Thoracic aorta (tissue), 2 donors: ENCODE results near the gene RGS7. TPM values are rescaled to one million over a fixed set of nuclear protein-coding genes. Genes with fewer than 3 reads are reported as not detected.

ENCODE experiments used
- ATAC-seq: fragments of 150-250 bp; one replicate; pipeline ENCODE4 v1.8.0; 2017; ENCODE audit warnings: low read depth; ENCODE audit not compliant: insufficient number of reproducible peaks, low FRiP score
- DNase-seq: peaks from one replicate; pipeline ENCODE4 v3.0.0-alpha.2; 2020; ENCODE audit warnings: low spot score
- H3K27ac ChIP-seq, 2 donors: fragments of 200-600 bp; sonication (generic); 1 replicate in 1 of 2; 2 replicates in 1 of 2; pipeline ENCODE4 v1.5.1; 2016; ENCODE audit warnings: mild to moderate bottlenecking in 2 of 2, moderate library complexity in 2 of 2
- H3K27me3 ChIP-seq: fragments of 200-600 bp; sonication (generic); replicated peaks from 2 replicates; pipeline ENCODE4 v1.6.0; 2016; ENCODE audit warnings: mild to moderate bottlenecking; ENCODE audit not compliant: insufficient read depth
- H3K36me3 ChIP-seq: fragments of 200-600 bp; sonication (generic); one replicate; pipeline ENCODE4 v1.5.1; 2016
- H3K4me1 ChIP-seq, 2 donors: fragments of 200-600 bp; sonication (generic); 1 replicate in 1 of 2; 2 replicates in 1 of 2; pipeline versions ENCODE4 v1.5.1 to v1.6.0; 2016; ENCODE audit warnings: low read depth in 2 of 2, mild to moderate bottlenecking in 1 of 2; ENCODE audit not compliant: control insufficient read depth in 1 of 2
- H3K4me3 ChIP-seq: fragments of 200-600 bp; sonication (generic); 2 replicates; pipeline ENCODE4 v1.5.1; 2016; ENCODE audit warnings: mild to moderate bottlenecking
- H3K9me3 ChIP-seq: fragments of 200-600 bp; sonication (generic); 2 replicates; pipeline ENCODE4 v1.5.1; 2016
- total RNA-seq, 2 donors: library from RNA; depleted of rRNA; stranded (reverse); fragments of >200 nt; gene quantifications; one replicate each; pipeline versions ENCODE4 v1.1.0 to v1.2.3, GENCODE V29; 2016
- TF ChIP-seq, protein P1 (sequence below): fragments of 200-600 bp; sonication (generic); IDR thresholded peaks from one replicate; pipeline ENCODE4 v1.5.1; 2019; ENCODE audit warnings: antibody characterized with exemption

The RGS7 gene
- total RNA-seq, 2 donors from 2014 or later, result not detected

DNA sequence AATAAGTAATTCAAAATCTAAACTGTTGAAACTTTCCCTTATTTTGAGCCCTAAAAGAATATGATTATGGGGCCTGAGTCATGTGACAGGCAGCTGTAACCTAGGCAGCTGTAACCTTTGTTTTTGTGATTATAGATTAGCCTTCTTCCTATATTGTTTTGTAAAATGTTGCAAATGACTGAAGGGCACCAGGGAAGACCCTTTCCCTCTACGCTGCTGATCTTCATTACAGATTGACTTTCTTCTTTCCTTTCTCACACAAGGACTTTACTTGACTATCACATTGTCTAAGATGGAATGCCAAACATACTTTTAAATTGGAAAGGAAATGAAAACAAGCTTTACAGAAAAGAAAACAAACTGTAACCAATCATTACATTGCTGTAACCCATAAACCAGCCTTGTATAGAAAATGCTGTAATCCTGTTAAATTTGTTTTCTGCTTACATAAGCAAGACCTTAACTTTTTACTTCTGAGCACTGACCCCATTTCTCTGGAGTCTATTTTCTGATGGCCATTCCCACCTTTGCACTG lies 242.2 kb downstream of the RGS7 start:
- Histone ChIP-seq H3K9me3 (no peaks in the 10 kb centered on the region), H3K4me3 (no peak overlapping the region), H3K36me3 (no peaks in the 10 kb centered on the region), H3K4me1 (no peaks in the 10 kb centered on the region), H3K27ac (no peak overlapping the region), H3K27me3 (no peaks in the 10 kb centered on the region)
- TF ChIP-seq, protein P1, sequence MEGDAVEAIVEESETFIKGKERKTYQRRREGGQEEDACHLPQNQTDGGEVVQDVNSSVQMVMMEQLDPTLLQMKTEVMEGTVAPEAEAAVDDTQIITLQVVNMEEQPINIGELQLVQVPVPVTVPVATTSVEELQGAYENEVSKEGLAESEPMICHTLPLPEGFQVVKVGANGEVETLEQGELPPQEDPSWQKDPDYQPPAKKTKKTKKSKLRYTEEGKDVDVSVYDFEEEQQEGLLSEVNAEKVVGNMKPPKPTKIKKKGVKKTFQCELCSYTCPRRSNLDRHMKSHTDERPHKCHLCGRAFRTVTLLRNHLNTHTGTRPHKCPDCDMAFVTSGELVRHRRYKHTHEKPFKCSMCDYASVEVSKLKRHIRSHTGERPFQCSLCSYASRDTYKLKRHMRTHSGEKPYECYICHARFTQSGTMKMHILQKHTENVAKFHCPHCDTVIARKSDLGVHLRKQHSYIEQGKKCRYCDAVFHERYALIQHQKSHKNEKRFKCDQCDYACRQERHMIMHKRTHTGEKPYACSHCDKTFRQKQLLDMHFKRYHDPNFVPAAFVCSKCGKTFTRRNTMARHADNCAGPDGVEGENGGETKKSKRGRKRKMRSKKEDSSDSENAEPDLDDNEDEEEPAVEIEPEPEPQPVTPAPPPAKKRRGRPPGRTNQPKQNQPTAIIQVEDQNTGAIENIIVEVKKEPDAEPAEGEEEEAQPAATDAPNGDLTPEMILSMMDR, result no peak
- DNase-seq (no peak), ATAC-seq (no peak)

DNA sequence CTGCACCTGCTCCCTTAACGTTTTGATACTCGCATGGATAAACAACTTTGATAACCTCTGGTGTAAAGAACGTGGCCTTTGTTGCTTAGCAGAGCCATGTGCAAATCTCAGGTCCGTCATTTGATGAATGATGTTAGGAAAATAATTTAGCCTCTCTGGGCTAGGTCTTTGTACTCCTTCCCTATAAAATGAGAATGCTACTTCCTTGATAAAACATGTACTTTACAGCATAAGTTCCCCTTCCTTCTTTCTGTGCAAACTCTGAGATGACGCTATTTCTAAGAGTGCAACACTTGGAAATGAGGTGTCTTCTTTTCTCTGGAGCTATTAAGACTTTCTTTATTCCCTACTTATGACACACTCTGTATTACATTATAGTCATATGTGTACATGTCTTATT lies 243.4 kb downstream of the RGS7 start:
- TF ChIP-seq, protein P1, result no peak
- ATAC-seq (no peak), DNase-seq (no peak)
- Histone ChIP-seq H3K9me3 (no peaks in the 10 kb centered on the region), H3K27ac (no peak overlapping the region), H3K27me3 (no peaks in the 10 kb centered on the region), H3K4me3 (no peak overlapping the region), H3K4me1 (no peaks in the 10 kb centered on the region), H3K36me3 (no peaks in the 10 kb centered on the region)

DNA sequence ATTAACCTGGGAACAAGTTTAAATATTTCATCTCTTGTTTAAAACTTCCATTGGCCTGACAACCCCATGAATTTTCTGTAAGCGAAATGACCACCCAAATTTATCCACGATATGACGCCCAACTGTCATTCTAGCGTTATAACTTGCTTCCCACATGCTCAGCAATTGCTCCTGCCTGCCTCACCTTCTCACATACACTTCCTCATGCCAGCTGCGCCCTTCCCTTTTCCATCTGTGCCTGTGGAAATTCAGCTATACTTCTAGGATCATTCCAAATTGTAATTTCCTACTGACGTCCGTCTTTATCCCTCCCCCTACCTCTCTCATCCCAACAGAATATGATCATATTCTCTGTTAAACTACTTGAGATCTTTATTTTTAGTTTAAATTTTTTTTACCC lies 248.0 kb downstream of the RGS7 start:
- Histone ChIP-seq H3K27ac (no peak overlapping the region), H3K36me3 (no peaks in the 10 kb centered on the region), H3K4me3 (no peak overlapping the region), H3K9me3 (no peaks in the 10 kb centered on the region), H3K4me1 (no peaks in the 10 kb centered on the region), H3K27me3 (no peaks in the 10 kb centered on the region)
- DNase-seq (no peak), ATAC-seq (no peak)
- TF ChIP-seq, protein P1, result no peak

DNA sequence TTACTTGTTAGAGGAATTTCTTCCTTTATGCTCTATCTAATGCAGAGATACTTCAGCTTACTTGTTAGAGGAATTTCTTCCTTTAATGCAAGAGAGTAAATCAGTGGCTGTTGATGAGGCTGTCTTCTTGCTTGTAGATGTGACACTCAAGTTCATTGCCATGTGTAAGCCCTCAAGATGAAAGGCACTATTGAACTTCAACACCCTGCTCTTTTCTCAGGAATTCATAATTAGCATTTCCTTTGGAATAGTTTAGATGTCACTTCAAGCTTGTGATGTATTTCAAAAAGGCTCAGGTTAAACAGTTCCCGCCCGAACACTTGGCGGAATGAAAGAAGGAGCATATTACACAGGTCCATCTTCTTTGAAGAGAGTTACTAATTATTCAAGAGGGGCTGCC lies 251.9 kb downstream of the RGS7 start:
- Histone ChIP-seq H3K9me3 (no peaks in the 10 kb centered on the region), H3K4me1 (no peaks in the 10 kb centered on the region), H3K27ac (no peak overlapping the region), H3K36me3 (no peaks in the 10 kb centered on the region), H3K4me3 (no peak overlapping the region), H3K27me3 (no peaks in the 10 kb centered on the region)
- DNase-seq, result no peak
- TF ChIP-seq, protein P1, result no peak
- no peak for ATAC-seq

DNA sequence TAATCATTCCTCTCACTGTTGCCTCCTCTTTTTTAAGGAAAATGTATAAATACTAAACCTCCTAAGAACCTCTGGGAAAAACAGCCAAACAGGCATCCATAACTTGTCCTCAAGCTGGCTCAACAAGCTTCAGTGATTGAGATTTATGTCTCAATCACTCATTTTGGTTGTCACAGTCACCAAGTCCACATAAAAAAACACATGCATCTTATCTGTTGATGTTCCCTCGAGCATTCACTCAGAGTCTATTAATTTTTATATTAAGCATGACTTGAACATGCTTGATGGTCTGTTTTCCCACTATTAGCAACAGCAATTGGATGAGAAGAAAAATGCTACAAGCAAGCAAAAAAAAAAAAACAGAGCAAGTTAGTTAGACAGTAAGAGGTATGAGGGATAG lies 254.3 kb downstream of the RGS7 start:
- H3K4me3 ChIP-seq, result no peak overlapping the region

More for the DNA sequence above, 254.3 kb downstream of the RGS7 start:
- no peak for ATAC-seq
- DNase-seq, result no peak
- TF ChIP-seq, protein P1, result no peak
- Histone ChIP-seq H3K9me3 (no peaks in the 10 kb centered on the region), H3K27me3 (no peaks in the 10 kb centered on the region), H3K4me1 (no peaks in the 10 kb centered on the region), H3K27ac (no peak overlapping the region), H3K36me3 (no peaks in the 10 kb centered on the region)
